K562 (cell line): Measurements from ENCODE around the gene FYTTD1. TPM values are rescaled to one million over a fixed set of nuclear protein-coding genes. Genes with fewer than 3 reads are reported as not detected.

Experiments used
- ATAC-seq: fragments of 200-7000 bp; cut with Tn5 transposase; 3 replicates; pipeline ENCODE4 v1.9.1; 2020; ENCODE audit warnings: moderate library complexity
- BruUV-seq: library from RNA; stranded (reverse); fragments of 400-500 nt; replicated peaks from 2 replicates; lab custom pipeline; 2021; lab: Mats Ljungman, UMichigan
- CTCF ChIA-PET: fragments of 300-600 bp; formaldehyde crosslinking; extraction: SDS; loops from one replicate; lab custom pipeline; 2021; ENCODE audit warnings: low intra/inter-chr PET ratio; lab: Yijun Ruan, JAX
- POLR2A ChIA-PET: fragments of 300-600, 350-650 bp; sonication (Branson Sonifier 250); formaldehyde crosslinking; extraction: SDS; loops from one replicate; lab custom pipeline; 2021; ENCODE audit warnings: antibody characterized with exemption, inconsistent platforms; lab: Yijun Ruan, JAX
- DNase-seq, 4 experiments: peaks; one replicate each; pipeline versions ENCODE4 v3.0.0 to v3.0.0-alpha.2; 2011 to 2018; ENCODE audit warnings: low spot score in 3 of 4, mixed read lengths in 3 of 4; ENCODE audit errors: extremely low read depth in 1 of 4
- FAIRE-seq: peaks from 2 replicates; lab custom pipeline; 2011; peaks lifted over from hg19 to GRCh38; lab: Jason Lieb, UNC
- H2AFZ ChIP-seq: 2 replicates; pipeline ENCODE4 v1.6.0; 2011; ENCODE audit warnings: low read depth, low read length, control low read depth, inconsistent platforms
- H3K27ac ChIP-seq: fragments of 200-600 bp; 3 replicates; pipeline ENCODE4 v1.8.0; 2011; ENCODE audit warnings: low read depth, mild to moderate bottlenecking, control low read depth, inconsistent platforms, low read length, moderate library complexity, mixed read lengths; ENCODE audit errors: extremely low read depth
- H3K27me3 ChIP-seq, 2 experiments: fragments of 300-600 bp in 1 of 2; 2 replicates in 1 of 2; 3 replicates in 1 of 2; pipeline versions ENCODE4 v1.6.0 to v1.8.0; 2011; ENCODE audit warnings: inconsistent platforms in 2 of 2, low read length in 2 of 2, mild to moderate bottlenecking in 1 of 2, mixed read lengths in 1 of 2, moderate library complexity in 1 of 2; ENCODE audit not compliant: control insufficient read depth in 2 of 2, insufficient read depth in 2 of 2
- H3K36me3 ChIP-seq: fragments of 300-600 bp; 3 replicates; pipeline ENCODE4 v1.8.0; 2011; ENCODE audit warnings: mild to moderate bottlenecking, low read length, inconsistent platforms; ENCODE audit not compliant: control insufficient read depth, insufficient read depth
- H3K4me1 ChIP-seq, 2 experiments: fragments of 200-600 bp in 1 of 2; replicated peaks in 1 of 2; 2 replicates in 1 of 2; 3 replicates in 1 of 2; pipeline versions ENCODE4 v1.5.1 to v1.8.0; 2011; ENCODE audit warnings: inconsistent platforms in 2 of 2, low read length in 2 of 2, mild to moderate bottlenecking in 1 of 2, mixed read lengths in 1 of 2, moderate library complexity in 1 of 2; ENCODE audit not compliant: control insufficient read depth in 2 of 2, insufficient read depth in 2 of 2
- H3K4me2 ChIP-seq: 2 replicates; pipeline ENCODE4 v1.6.1; 2011; ENCODE audit warnings: low read length, control low read depth, inconsistent platforms, mixed read lengths; ENCODE audit not compliant: insufficient read depth
- H3K4me3 ChIP-seq: fragments of 200-600 bp; sonication (generic), shearing (Covaris generic); 2 replicates; pipeline ENCODE4 v1.5.1; 2016; ENCODE audit warnings: control low read depth, inconsistent platforms
- H3K79me2 ChIP-seq: fragments of 200-600 bp; 3 replicates; pipeline ENCODE4 v1.8.0; 2011; ENCODE audit warnings: low read length, inconsistent platforms; ENCODE audit not compliant: control insufficient read depth, insufficient read depth
- H3K9ac ChIP-seq, 2 experiments: 2 replicates each; pipeline versions ENCODE4 v1.6.0 to v1.6.1; 2011; ENCODE audit warnings: low read depth in 2 of 2, low read length in 2 of 2, control low read depth in 1 of 2, inconsistent platforms in 1 of 2, mild to moderate bottlenecking in 1 of 2, mixed read lengths in 1 of 2; ENCODE audit not compliant: insufficient read depth in 1 of 2
- H3K9me1 ChIP-seq: one replicate; pipeline ENCODE4 v1.6.0; 2011; ENCODE audit warnings: inconsistent platforms, mild to moderate bottlenecking, low read length, moderate library complexity; ENCODE audit not compliant: control insufficient read depth, insufficient read depth
- H3K9me3 ChIP-seq: replicated peaks from 2 replicates; pipeline ENCODE4 v1.5.1; 2011; ENCODE audit warnings: low read depth, low read length, inconsistent platforms; ENCODE audit not compliant: control insufficient read depth, insufficient read depth
- H4K20me1 ChIP-seq: replicated peaks from 2 replicates; pipeline ENCODE4 v1.6.1; 2011; ENCODE audit warnings: low read length, inconsistent platforms, mixed read lengths; ENCODE audit not compliant: control insufficient read depth, insufficient read depth
- ETS2 ChIP-seq: IDR thresholded peaks from 2 replicates; pipeline ENCODE4 v1.6.1; 2016; ENCODE audit warnings: borderline replicate concordance, missing genetic modification characterization, mild to moderate bottlenecking, moderate library complexity, missing compliant biosample characterization; ENCODE audit not compliant: poor library complexity, severe bottlenecking
- LARP7 ChIP-seq: fragments of 450-650 bp; IDR thresholded peaks from 2 replicates; pipeline ENCODE4 v1.6.1; 2016
- MTA3 ChIP-seq: fragments of 450-650 bp; formaldehyde crosslinking; IDR thresholded peaks from 2 replicates; pipeline ENCODE4 v1.6.1; 2017; ENCODE audit warnings: mild to moderate bottlenecking, borderline replicate concordance
- NFRKB ChIP-seq: fragments of 450-650 bp; IDR thresholded peaks from 2 replicates; pipeline ENCODE4 v1.6.1; 2016; ENCODE audit warnings: low read depth
- PKNOX1 ChIP-seq: fragments of 450-650 bp; IDR thresholded peaks from 2 replicates; pipeline ENCODE4 v1.6.1; 2016
- PTTG1 ChIP-seq: fragments of 450-650 bp; IDR thresholded peaks from 2 replicates; pipeline ENCODE4 v1.6.1; 2016; ENCODE audit warnings: low read depth, mild to moderate bottlenecking, missing genetic modification characterization, missing compliant biosample characterization
- U2AF2 ChIP-seq: fragments of 200-400 bp; formaldehyde crosslinking; optimal IDR thresholded peaks from 2 replicates; pipeline ENCODE3; 2017; ENCODE audit warnings: low read depth, mild to moderate bottlenecking, low read length
- ZNF431 ChIP-seq: sonication (generic); formaldehyde crosslinking; IDR thresholded peaks from 2 replicates; pipeline ENCODE4 v1.8.0; 2022; ENCODE audit warnings: mild to moderate bottlenecking, missing genetic modification reagents
- ZNF511 ChIP-seq: sonication (generic); formaldehyde crosslinking; IDR thresholded peaks from 2 replicates; pipeline ENCODE4 v1.8.0; 2022; ENCODE audit warnings: mild to moderate bottlenecking, missing genetic modification reagents
- WGBS: fragments of 100-300 bp; shearing (Covaris generic); methylation state at CpG from one replicate; pipeline ENCODE4 v1.1.6; 2016; ENCODE audit warnings: low coverage, mixed read lengths; ENCODE audit not compliant: insufficient coverage; ENCODE audit errors: missing lambda C conversion rate; 5-methylcytosine and 5-hydroxymethylcytosine counted together
- in situ Hi-C: fragments of 300-500 bp; cut with MboI; formaldehyde crosslinking; loops from 4 replicates; pipeline ENCODE4 v1.15.0; 2018; ENCODE audit warnings: inconsistent platforms, mixed read lengths
- intact Hi-C: fragments of 100-400 bp; cut with micrococcal nuclease; formaldehyde crosslinking; loops from 2 replicates; pipeline ENCODE4 v1.14.2; 2022
- polyA plus RNA-seq, 8 experiments: library from polyadenylated mRNA; depleted of rRNA in 4 of 8; stranded (reverse) in 5 of 8; unstranded in 3 of 8; fragments of >200 nt; fragmentation: Nextera tagmentation in 2 of 8; fragmentation: Illumina TruSeq in 1 of 8; extraction: Ambion mirVana in 2 of 8; extraction: Trizol in 1 of 8; gene quantifications; 2 replicates each; pipeline versions ENCODE4 v1.2.1 to v1.2.3, GENCODE V29; 2011 to 2014; ENCODE audit warnings: inconsistent platforms in 1 of 8, missing spikeins in 1 of 8
- total RNA-seq, 7 experiments: library from RNA; depleted of rRNA in 6 of 7; stranded (reverse); fragments of >200 nt in 6 of 7; fragmentation: Illumina TruSeq in 2 of 7; extraction: Trizol in 2 of 7; gene quantifications; 2 replicates each; pipeline versions ENCODE4 v1.2.1 to v1.2.3, GENCODE V29; 2011 to 2021; ENCODE audit warnings: low replicate concordance in 1 of 7

FYTTD1 gene
- total and polyA plus RNA-seq, 9 of the 15 experiments (the other 6 are each of a cell fraction or from before 2014, with no cell fraction given): 35.7 to 106 (median 76.3) TPM

GRCh38 chr3:197734667-197735318 lies 14.9 kb upstream of the FYTTD1 start:
- no peak for ATAC-seq
- Histone ChIP-seq H3K27me3 (no peaks in the 10 kb centered on the region), H3K36me3 (peaks cover 9% of the 10 kb centered on the region; the same call in 1 of the 3 replicates), H3K9me1 (no peaks in the 10 kb centered on the region), H3K4me3 (no peak overlapping the region), H3K4me2 (no peak overlapping the region; the same call in 1 of the 2 replicates), H3K9ac (no peak overlapping the region), H2AFZ (no peak overlapping the region), H3K9me3 (no peaks in the 10 kb centered on the region), H3K79me2 (peaks cover 61% of the 10 kb centered on the region), H3K27ac (no peak overlapping the region; the same call in 2 of the 3 replicates), H3K4me1 (peaks cover 25 to 26% of the 10 kb centered on the region in 2 experiments), H4K20me1 (no peaks in the 10 kb centered on the region)
- DNase-seq: no peak
- in situ Hi-C loops (no loop called here), intact Hi-C loops (loop anchor here (10.0 kb wide), 1 partner anchor 220 kb away; the partner anchor contains the start of gene RPL35A)
- ChIA-PET CTCF (no interaction called here), POLR2A (interaction anchor here (0.9 kb wide), 1 partner anchor 21 kb away, joined by 4 read pairs; no protein-coding TSS in a partner anchor)
- no peak for TF ChIP-seq PKNOX1
- no peak for FAIRE-seq
- BruUV-seq: no TSS peak
- 73% methylated on average over 7 of the region's 7 CpGs for WGBS

GRCh38 chr3:197736010-197736490 lies 13.6 kb upstream of the FYTTD1 start:
- peaks cover 24 to 28% of the 10 kb centered on the region in 2 experiments for H3K4me1 ChIP-seq
- H4K20me1 ChIP-seq: no peaks in the 10 kb centered on the region
- H3K9me1 ChIP-seq: no peaks in the 10 kb centered on the region
- H3K79me2 ChIP-seq: peaks cover 55% of the 10 kb centered on the region
- H3K4me2 ChIP-seq: peak overlapping the region; percentile 94
- H3K36me3 ChIP-seq: peaks cover 9% of the 10 kb centered on the region; the same call in 1 of the 3 replicates
- DNase-seq (peak in 3 of 4 experiments; percentile 29 to 49 (median 44)), ATAC-seq (peak; percentile 15), FAIRE-seq (no peak)
- ChIA-PET CTCF (no interaction called here), POLR2A (interaction anchor here (1.0 to 1.6 kb wide), 2 partner anchors 9 to 13 kb away, joined by 3 to 6 read pairs; no protein-coding TSS in a partner anchor)
- peak overlapping the region; percentile 67 to 95; a peak in 3 of 4 replicates for H3K9ac ChIP-seq
- no peaks in the 10 kb centered on the region for H3K27me3 ChIP-seq
- intact Hi-C loops (loop anchor here (10.0 kb wide), 1 partner anchor 219 kb away; the partner anchor contains the start of gene RPL35A), in situ Hi-C loops (no loop called here)
- BruUV-seq: no TSS peak
- peak overlapping the region; percentile 90 for H3K4me3 ChIP-seq
- peak overlapping the region; percentile 68 for H3K27ac ChIP-seq
- 3% methylated on average over 16 of the region's 17 CpGs for WGBS
- no peaks in the 10 kb centered on the region for H3K9me3 ChIP-seq
- H2AFZ ChIP-seq: peak overlapping the region; percentile 81
- TF ChIP-seq U2AF2 (no peak), PKNOX1 (peak; percentile 59), ZNF431 (CRISPR knock-in tag) (0 out of 2 replicates have a peak, but pooled peaks have one; percentile 8), ZNF511 (CRISPR knock-in tag) (peak; percentile 16; the same call in 1 of the 2 replicates), MTA3 (no peak), PTTG1 (tag) (no peak), NFRKB (0 out of 2 replicates have a peak, but pooled peaks have one; percentile 29), LARP7 (peak; percentile 39; the same call in 1 of the 2 replicates), ETS2 (tag) (no peak)
